Activated T-helper 17 cell treated with anti-CD3 and anti-CD28 coated beads, Interleukin-2, amount 50 U/mL, for 72 hours (primary cell): Measurements from ENCODE around the gene PRR16. TPM values are rescaled to one million over a fixed set of nuclear protein-coding genes. Genes with fewer than 3 reads are reported as not detected.
"Not testable (repeated sequence)": the region's sequence is repeated elsewhere in the genome, so short reads cannot be mapped to it uniquely, and the experiment has no call there.

Source experiments
- ATAC-seq: fragments of 150-1000 bp; cut with Tn5 transposase; replicated peaks from 2 replicates; pipeline ENCODE4 v1.10.0; 2021; ENCODE audit warnings: mild to moderate bottlenecking, moderate library complexity
- H3K27ac Mint-ChIP-seq: one replicate; pipeline ENCODE4 v1.8.0; 2022; ENCODE audit warnings: mixed read lengths
- H3K27me3 Mint-ChIP-seq: one replicate; pipeline ENCODE4 v1.8.0; 2022; ENCODE audit warnings: mixed read lengths
- H3K36me3 Mint-ChIP-seq: one replicate; pipeline ENCODE4 v1.8.0; 2022; ENCODE audit warnings: low read depth, mild to moderate bottlenecking, mixed read lengths
- H3K4me1 Mint-ChIP-seq: one replicate; pipeline ENCODE4 v1.8.0; 2022; ENCODE audit warnings: mixed read lengths
- H3K4me3 Mint-ChIP-seq: one replicate; pipeline ENCODE4 v1.8.0; 2022; ENCODE audit warnings: mild to moderate bottlenecking, mixed read lengths
- H3K9me3 Mint-ChIP-seq: one replicate; pipeline ENCODE4 v1.8.0; 2022; ENCODE audit warnings: mixed read lengths
- total RNA-seq, 2 donors: library from RNA; stranded (reverse); gene quantifications; one replicate each; pipeline ENCODE4 v1.2.3, GENCODE V29; 2022

PRR16 gene
- total RNA-seq, 2 donors from 2014 or later, result not detected

GRCh38 chr5:120451445-120451844, 12.7 kb upstream of the PRR16 start:
- Mint-ChIP-seq H3K9me3 (no peaks in the 10 kb centered on the region), H3K27me3 (no peaks in the 10 kb centered on the region), H3K4me3 (no peak overlapping the region), H3K4me1 (no peaks in the 10 kb centered on the region), H3K27ac (no peak overlapping the region), H3K36me3 (no peaks in the 10 kb centered on the region)
- no peak for ATAC-seq

GRCh38 chr5:120452471-120452870, 11.6 kb upstream of the PRR16 start:
- no peaks in the 10 kb centered on the region for H3K36me3 Mint-ChIP-seq
- no peak overlapping the region for H3K4me3 Mint-ChIP-seq
- H3K4me1 Mint-ChIP-seq, result no peaks in the 10 kb centered on the region
- H3K27me3 Mint-ChIP-seq, result no peaks in the 10 kb centered on the region
- no peaks in the 10 kb centered on the region for H3K9me3 Mint-ChIP-seq
- no peak for ATAC-seq
- no peak overlapping the region for H3K27ac Mint-ChIP-seq

- ATAC-seq, result no peak
- no peaks in the 10 kb centered on the region for H3K27me3 Mint-ChIP-seq
- H3K36me3 Mint-ChIP-seq, result no peaks in the 10 kb centered on the region
- H3K4me3 Mint-ChIP-seq, result no peak overlapping the region
- H3K4me1 Mint-ChIP-seq, result no peaks in the 10 kb centered on the region
- no peak overlapping the region for H3K27ac Mint-ChIP-seq
- no peaks in the 10 kb centered on the region for H3K9me3 Mint-ChIP-seq
These were observed 9.9 kb upstream of the PRR16 start for GRCh38 chr5:120454094-120454798.

- Mint-ChIP-seq H3K4me1 (no peaks in the 10 kb centered on the region), H3K27ac (no peak overlapping the region), H3K4me3 (no peak overlapping the region), H3K36me3 (no peaks in the 10 kb centered on the region), H3K9me3 (no peaks in the 10 kb centered on the region), H3K27me3 (no peaks in the 10 kb centered on the region)
- ATAC-seq, result no peak
These were observed 8.1 kb upstream of the PRR16 start for GRCh38 chr5:120456006-120456405.

DNA sequence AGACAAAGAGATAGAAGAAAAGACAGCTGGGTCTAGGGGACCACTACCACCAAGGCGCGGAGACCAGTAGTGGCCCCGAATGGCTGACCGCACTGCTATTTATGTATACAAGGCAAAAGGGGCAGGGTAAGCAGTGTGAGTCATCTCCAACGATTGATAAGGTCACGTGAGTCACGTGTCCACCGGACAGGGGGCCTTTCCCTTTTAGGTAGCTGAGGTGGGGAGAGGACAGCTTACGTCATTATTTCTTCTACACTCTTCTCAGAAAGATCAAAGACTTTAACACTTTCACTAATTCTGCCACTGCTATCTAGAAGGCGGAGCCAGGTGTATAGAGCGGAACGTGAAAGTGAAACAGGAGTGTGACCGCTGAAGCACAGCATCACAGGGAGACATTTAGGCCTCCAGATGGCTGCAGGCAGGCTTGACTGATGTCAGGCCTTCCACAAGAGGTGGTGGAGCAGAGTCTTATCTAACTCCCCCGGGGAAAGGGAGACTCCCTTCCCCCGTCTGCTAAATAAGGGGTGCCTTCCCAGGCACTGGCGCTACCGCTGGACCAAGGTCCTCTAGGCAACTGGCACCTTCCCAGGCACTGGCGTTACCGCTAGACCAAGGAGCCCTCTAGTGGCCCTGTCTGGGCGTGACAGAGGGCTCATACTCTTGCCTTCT, 6.1 kb upstream of the PRR16 start:
- peaks cover 7% of the 10 kb centered on the region for H3K27me3 Mint-ChIP-seq
- peak; percentile 66 for ATAC-seq
- no peaks in the 10 kb centered on the region for H3K9me3 Mint-ChIP-seq
- H3K36me3 Mint-ChIP-seq, result no peaks in the 10 kb centered on the region
- no peaks in the 10 kb centered on the region for H3K4me1 Mint-ChIP-seq
- H3K27ac Mint-ChIP-seq, result no peak overlapping the region
- H3K4me3 Mint-ChIP-seq, result peak overlapping the region; percentile 70

GRCh38 chr5:120458508-120458847, 5.6 kb upstream of the PRR16 start:
- not testable (repeated sequence) for H3K36me3 Mint-ChIP-seq, ATAC-seq, H3K27ac Mint-ChIP-seq, H3K9me3 Mint-ChIP-seq, H3K4me1 Mint-ChIP-seq
- peak overlapping the region; percentile 70 for H3K4me3 Mint-ChIP-seq
- peaks cover 12% of the 10 kb centered on the region for H3K27me3 Mint-ChIP-seq

GRCh38 chr5:120461251-120461650, 2.8 kb upstream of the PRR16 start:
- Mint-ChIP-seq H3K27me3 (peaks cover 24% of the 10 kb centered on the region), H3K36me3 (no peaks in the 10 kb centered on the region), H3K4me1 (no peaks in the 10 kb centered on the region), H3K4me3 (no peak overlapping the region), H3K27ac (no peak overlapping the region), H3K9me3 (no peaks in the 10 kb centered on the region)
- ATAC-seq, result no peak

GRCh38 chr5:120463006-120463680, 957 bp upstream of the PRR16 start:
- Mint-ChIP-seq H3K27me3 (peaks cover 30% of the 10 kb centered on the region), H3K4me1 (no peaks in the 10 kb centered on the region), H3K9me3 (no peaks in the 10 kb centered on the region), H3K27ac (no peak overlapping the region), H3K4me3 (peak overlapping the region; percentile 19), H3K36me3 (no peaks in the 10 kb centered on the region)
- ATAC-seq, result no peak

- H3K4me3 Mint-ChIP-seq, result peak overlapping the region; percentile 41
- no peak overlapping the region for H3K27ac Mint-ChIP-seq
- H3K36me3 Mint-ChIP-seq, result no peaks in the 10 kb centered on the region
- H3K27me3 Mint-ChIP-seq, result peaks cover 30% of the 10 kb centered on the region
- no peaks in the 10 kb centered on the region for H3K9me3 Mint-ChIP-seq
- H3K4me1 Mint-ChIP-seq, result no peaks in the 10 kb centered on the region
- peak; percentile 11 for ATAC-seq
These were observed 731 bp downstream of the PRR16 start for GRCh38 chr5:120464627-120465435.

DNA sequence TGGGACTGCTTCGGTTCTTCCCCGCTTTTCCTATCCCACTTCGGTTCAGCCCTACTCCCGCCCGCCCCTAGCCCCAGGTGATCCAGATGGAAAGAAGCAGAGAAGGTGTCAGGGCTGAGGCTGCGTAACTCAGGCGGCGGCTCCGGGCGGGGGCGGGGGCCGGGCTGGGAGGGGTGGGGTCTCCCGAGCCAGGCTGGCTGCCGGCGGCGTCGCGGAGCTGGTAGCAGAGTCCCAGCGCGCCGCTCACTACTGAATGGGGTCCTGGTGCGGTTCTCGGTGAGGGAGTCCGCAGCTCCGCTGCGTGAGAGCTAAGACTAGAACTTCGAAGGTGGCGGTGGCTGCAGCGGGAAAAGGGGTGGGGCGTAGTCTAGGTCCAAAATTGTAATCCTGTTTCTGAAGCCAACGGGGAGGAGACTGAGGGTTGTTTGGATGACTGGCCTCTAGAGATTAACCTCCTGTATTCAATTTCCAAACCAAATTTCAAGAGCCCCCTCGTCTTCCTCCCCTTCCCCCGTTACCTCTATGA, 1.4 kb downstream of the PRR16 start:
- H3K4me1 Mint-ChIP-seq, result no peaks in the 10 kb centered on the region
- ATAC-seq, result peak; percentile 6
- H3K4me3 Mint-ChIP-seq, result no peak overlapping the region
- H3K27me3 Mint-ChIP-seq, result peaks cover 30% of the 10 kb centered on the region
- no peak overlapping the region for H3K27ac Mint-ChIP-seq
- H3K9me3 Mint-ChIP-seq, result no peaks in the 10 kb centered on the region
- no peaks in the 10 kb centered on the region for H3K36me3 Mint-ChIP-seq

DNA sequence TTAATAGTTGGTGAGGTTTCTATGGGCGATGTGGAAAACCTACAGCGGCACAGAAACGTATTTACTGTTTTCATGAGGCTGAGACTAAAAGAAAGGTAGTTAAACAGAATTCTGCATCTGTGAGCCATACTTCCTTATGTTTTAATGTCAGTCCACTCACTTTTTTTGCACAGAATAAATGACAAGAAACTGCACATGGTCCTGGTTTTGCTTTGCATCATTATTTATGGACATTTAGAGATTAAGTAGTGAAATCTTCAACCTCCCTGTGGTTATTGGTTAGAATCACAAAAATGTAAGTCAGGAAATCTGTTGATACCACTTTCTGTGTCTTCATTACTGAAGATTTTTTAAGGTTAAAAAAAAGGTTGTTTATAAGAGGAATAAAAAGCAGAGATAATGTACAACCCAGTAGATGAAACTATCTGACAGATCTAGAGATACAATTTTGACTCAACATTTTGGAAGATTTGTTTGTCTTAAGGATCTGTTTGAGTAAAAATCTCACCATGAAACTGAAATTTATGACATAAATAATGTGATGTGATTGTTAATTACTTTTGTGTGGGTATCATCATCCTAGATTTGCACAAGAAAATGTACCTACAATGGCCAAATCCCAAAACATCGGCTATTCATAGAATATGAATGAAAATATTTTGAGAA, 2.4 kb downstream of the PRR16 start:
- peaks cover 30% of the 10 kb centered on the region for H3K27me3 Mint-ChIP-seq
- no peaks in the 10 kb centered on the region for H3K36me3 Mint-ChIP-seq
- H3K27ac Mint-ChIP-seq, result no peak overlapping the region
- H3K4me3 Mint-ChIP-seq, result no peak overlapping the region
- no peaks in the 10 kb centered on the region for H3K9me3 Mint-ChIP-seq
- ATAC-seq, result no peak
- no peaks in the 10 kb centered on the region for H3K4me1 Mint-ChIP-seq

DNA sequence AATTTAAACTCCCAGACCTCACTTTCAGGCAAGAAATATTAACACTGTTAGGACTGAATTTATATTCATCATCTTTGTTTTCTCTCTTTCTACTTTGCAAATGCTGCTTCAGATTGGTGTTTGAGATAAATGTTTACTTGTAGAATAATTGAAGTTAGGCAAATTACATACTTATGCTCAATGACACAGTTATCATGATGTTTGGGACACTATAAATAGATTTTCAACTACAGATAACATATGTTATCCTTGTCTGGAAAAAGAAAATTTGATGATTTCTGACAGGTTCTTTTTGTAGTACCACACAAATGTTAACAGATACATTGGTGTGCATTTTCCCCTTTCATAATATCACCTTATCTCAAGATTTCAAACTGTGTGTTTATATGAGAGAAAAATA, 7.9 kb downstream of the PRR16 start:
- Mint-ChIP-seq H3K27me3 (peaks cover 7% of the 10 kb centered on the region), H3K9me3 (no peaks in the 10 kb centered on the region), H3K36me3 (no peaks in the 10 kb centered on the region), H3K4me1 (no peaks in the 10 kb centered on the region), H3K4me3 (no peak overlapping the region), H3K27ac (no peak overlapping the region)
- no peak for ATAC-seq

DNA sequence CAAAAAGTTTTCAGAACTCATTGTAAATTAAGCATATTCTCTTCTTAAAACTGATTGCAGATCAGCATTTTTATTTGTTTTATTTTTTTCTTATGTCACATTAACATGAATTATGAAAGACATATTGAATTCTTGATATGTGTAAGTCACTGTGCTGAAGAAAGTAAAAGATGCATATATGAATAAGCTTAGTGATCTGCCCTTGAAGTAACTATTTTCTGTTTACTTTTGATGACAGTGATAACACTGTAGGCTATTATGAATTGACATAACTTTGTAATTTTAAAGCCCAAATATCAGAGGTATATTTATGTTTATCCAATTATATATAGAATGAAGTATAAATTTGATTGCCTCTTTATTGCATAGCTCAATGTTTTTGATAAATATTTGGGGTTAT, 8.8 kb downstream of the PRR16 start:
- no peaks in the 10 kb centered on the region for H3K36me3 Mint-ChIP-seq
- H3K4me1 Mint-ChIP-seq, result no peaks in the 10 kb centered on the region
- no peak overlapping the region for H3K27ac Mint-ChIP-seq
- ATAC-seq, result no peak
- H3K9me3 Mint-ChIP-seq, result no peaks in the 10 kb centered on the region
- peaks cover 4% of the 10 kb centered on the region for H3K27me3 Mint-ChIP-seq
- no peak overlapping the region for H3K4me3 Mint-ChIP-seq

DNA sequence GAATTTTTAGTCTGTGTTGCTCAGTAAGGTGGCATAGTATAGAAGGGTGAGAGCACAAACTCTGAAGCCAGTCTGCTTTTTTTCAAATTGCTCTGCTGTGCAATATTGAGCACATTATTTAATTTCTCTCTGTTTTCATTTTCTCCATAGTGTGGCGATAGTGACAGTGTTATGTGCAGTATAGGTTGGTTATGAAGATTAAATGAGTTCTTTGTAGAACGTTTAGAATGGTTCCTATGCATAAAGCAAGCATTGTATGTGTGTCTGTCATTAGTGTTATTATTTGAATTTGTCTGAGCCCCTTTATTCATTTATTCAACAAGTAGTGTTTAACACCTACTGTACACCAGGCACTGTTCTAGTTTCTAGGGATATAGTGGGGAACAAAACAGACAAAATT, 9.2 kb downstream of the PRR16 start:
- no peaks in the 10 kb centered on the region for H3K9me3 Mint-ChIP-seq
- H3K27me3 Mint-ChIP-seq, result peaks cover 4% of the 10 kb centered on the region
- ATAC-seq, result no peak
- no peaks in the 10 kb centered on the region for H3K4me1 Mint-ChIP-seq
- no peak overlapping the region for H3K4me3 Mint-ChIP-seq
- H3K36me3 Mint-ChIP-seq, result no peaks in the 10 kb centered on the region
- no peak overlapping the region for H3K27ac Mint-ChIP-seq
